Measurements from ENCODE around the gene CASD1.
A peak's percentile ranks its signal among the peaks of the same experiment; 100 is the strongest.

CASD1 gene

DNA sequence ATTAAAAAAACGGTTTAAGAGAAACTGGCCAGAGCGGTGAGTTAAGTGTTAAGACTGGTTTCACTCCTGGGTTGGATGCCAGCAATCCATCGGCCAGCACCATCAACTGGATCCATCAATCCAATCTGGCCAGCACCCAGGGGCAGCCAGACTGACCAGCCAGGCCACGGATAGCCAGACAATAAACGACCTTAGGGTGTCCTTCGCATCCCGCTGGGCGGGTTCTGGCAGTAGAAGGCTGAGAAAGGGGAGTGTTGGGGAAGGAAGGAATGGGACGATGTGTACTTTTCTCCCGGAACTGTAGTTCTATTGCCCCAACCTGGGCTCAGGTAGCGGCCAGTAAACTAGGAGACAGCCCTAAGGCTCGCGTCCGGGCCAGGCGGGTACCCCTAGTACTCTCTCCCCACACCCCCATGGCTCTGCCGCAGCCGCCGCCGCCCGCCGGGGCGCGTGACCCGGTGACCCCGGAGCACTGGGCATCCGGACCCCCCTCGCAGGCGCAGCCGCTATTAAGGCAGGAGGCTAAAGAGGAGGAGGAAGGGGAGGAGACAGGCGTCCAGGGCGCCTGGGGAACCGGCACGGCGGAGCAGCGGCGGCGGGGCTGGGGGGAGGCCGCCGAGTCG lies at the start of gene CASD1:
Gene CASD1 (plus strand): TSS at position 546 of the 623 bp plus-strand sequence. CDS start 276 bp downstream, outside the sequence.
- peak; percentile 27 to 46 (median 31) for DNase-seq (ENCODE audit: low read depth in 3 of 3, low spot score in 1 of 3)

DNA sequence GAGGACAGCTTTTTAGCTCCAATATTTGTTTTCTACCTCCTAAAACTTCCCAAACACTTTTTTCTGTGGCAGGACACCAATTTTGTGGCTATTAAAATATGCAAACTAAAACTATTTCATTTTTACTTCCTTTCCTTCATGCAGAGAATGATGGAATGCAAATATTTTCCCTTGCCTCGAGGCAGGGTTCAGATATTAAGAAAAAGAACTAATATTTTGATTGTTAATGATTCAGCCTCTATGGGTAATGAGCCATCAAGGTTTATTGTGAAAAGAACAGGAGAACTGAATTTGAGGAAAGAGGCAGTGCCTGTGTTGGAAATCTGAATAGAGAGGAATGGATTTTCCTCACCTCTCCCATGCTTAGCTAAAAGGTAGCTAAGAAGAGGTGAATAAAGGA lies 43.1 kb upstream of the CASD1 start:
- no peak for DNase-seq (ENCODE audit: low read depth in 3 of 3, low spot score in 1 of 3)

DNA sequence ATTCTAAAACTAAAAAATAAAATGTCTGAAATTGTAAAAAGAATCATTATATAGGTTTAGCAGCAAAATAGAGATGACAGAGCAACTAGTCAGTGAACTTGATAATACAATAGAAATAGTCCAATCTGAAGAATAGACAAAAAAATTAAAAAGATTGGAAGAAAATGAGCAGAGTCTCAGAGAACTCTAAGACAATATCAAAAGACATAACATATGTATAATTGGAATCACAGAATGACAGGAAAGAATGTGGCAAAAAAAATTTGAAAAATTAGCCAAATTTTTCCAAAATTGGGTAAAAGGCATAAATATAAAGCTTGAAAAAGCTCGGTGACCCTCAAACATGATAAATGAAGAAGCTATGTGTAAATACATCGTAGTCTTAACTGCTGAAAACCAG lies 38.0 kb upstream of the CASD1 start:
- no peak for DNase-seq (ENCODE audit: low read depth in 3 of 3, low spot score in 1 of 3)

DNA sequence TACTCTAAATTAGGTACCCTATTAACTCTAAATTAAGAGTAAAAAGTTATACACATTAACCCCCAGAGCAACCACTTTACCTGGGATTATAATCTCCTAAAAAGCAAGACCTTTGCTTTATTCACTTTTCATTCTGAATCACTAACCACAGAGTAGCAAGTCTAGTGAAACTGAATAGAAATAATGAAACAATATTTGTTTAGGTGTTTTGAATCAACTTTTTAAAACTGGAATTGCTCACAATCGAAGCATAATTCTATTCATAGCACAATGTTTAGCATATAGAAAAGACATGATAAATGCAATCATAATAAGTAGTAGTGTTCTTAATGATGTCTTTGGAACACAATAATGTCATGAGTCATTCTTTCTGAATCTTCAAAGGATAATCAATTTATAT lies 37.0 kb upstream of the CASD1 start:
- DNase-seq (ENCODE audit: low read depth in 3 of 3, low spot score in 1 of 3) = no peak

DNA sequence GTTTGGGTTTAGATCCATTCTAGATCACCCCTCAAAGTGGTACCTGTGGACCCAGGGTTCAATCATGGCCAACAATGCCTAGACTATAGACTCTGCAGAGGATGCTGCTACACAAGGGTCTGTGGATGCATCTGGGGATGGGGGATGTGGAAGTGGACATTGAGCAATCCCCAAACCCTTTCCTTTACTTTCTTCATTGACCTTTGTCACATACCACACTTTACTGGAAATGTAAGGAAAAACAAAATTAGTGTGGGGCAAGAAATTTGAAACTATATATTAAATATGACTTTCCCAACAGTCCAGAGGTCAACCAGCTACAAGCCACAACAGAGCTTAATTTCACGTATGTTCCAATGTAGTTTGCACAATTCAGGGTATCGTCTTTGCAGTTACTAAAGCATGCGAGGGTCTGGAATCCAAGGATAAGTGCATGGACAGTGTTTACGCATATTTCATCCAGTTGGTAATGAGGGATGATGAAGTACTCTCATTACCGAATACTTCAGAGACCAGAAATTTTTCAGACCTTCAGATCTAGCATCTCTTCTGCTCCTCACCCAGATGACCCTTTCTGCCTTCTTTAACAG lies 33.3 kb upstream of the CASD1 start:
- no peak for DNase-seq (ENCODE audit: low read depth in 3 of 3, low spot score in 1 of 3)

DNA sequence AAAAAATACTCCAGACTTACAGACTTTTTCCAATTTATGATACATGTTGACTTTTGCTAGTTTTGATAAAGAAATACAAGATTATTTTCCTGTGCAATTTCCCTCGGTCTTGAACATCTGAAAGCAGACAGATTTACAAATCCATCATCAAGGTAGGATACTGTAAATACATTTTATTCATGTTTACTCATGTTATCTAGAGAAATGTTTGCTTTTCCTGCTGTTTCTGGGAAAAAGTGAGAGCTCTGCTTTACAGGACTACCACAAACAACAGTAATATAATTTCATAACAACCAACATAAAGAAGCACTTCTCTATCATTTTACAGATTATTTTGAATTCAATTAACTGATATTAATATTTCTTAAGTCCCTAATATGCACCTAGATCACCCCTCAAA lies 31.7 kb upstream of the CASD1 start:
- DNase-seq (ENCODE audit: low read depth in 3 of 3, low spot score in 1 of 3) = no peak

DNA sequence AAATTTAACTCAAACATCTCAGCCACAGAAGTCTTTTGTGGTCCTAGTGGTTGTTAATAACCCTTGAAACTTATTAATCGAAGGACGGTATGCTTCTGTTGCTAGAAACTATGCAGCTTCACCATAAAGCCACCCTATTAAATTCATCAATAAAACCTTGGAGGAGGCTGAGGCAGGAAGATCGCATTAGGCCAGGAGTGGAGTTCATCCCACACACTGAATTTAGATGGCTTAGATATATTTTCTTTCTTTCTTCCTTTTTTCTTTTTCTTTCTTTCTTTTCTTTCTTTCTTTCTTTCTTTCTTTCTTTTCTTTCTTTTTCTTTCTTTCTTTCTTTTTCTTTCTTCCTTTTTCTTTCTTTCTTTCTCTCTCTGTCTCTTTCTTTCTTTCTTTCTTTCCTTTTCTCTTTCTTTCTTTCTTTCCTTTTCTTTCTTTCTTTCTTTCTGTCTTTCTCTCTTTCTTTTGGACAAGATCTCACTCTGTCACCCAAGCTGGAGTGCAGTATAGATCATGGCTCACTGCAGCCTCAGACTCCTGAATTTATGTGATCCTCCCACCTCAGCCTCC lies 30.9 kb upstream of the CASD1 start:
- no peak for DNase-seq (ENCODE audit: low read depth in 3 of 3, low spot score in 1 of 3)

DNA sequence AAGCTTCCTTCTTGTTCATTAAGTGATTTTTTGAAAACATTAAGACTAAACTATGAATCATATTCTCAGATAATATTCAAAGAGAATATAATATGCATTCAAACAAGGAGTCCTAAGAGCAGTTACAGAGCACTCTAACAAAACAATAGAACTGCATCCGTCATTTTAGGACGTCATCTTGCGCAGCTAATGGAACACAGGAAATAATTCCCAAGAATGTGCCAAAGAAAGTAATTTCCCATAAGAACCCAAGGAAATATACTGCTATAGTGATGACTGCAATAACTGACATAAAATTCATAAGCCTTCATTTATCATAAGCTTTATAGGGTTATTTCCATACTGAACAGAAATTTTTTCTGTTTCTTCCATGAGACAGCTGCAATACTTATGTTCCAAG lies 28.3 kb upstream of the CASD1 start:
- no peak for DNase-seq (ENCODE audit: low read depth in 3 of 3, low spot score in 1 of 3)

DNA sequence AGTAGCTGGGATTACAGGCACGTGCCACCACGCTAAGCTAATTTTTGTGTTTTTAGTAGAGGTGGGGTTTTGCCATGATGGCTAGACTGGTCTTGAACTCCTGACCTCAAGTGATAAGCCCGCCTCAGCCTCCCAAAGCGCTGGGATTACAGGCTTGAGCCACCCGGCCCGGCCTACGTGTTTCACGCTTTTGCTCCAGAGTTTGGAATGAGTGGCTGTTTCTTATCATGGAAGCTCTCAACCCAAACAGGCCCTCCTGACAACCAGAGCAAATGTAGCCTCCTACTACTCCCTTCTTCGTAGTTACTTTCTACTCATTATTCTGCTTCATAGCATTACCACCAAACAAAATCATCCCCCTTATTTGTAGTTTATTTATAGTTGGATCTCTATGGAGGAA lies 26.8 kb upstream of the CASD1 start:
- no peak for DNase-seq (ENCODE audit: low read depth in 3 of 3, low spot score in 1 of 3)

DNA sequence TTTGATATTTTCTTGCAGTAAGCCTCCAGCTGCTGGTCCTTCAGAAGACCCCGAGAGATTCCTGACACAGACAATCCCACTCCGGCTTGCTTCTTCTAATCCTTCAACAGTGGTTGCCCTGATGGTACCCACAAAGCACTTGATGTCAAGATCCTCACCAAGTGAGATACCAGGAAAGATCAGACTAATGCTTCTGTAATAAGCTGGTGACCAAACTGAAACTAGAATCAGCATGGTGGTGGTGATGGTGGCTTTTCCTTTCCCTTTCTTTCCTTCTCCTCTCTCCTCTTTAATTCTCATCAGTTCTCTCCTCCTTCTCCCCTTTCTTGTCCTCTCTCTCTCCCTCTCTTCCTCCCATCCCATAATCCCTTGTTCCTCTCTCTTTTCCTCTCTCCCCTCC lies 25.8 kb upstream of the CASD1 start:
- no peak for DNase-seq (ENCODE audit: low read depth in 3 of 3, low spot score in 1 of 3)

DNA sequence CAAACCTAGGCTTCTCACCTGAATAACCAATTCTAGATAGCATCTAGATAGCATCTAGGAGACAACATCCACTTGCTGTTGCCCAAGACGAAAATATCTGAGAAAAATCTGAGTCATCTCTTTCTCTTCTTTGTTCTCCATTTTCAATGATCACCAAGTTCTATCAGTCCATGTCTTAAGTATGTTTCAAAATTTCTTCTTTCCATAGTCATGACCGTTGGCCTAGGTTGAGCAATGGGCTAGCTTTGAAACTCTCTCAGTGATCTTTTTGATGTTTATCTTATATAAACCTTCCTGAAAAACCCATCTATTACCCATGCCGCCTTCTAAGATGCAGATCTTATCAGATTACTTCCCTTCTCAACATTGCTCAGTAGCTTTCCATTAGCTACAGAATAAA lies 23.4 kb upstream of the CASD1 start:
- DNase-seq (ENCODE audit: low read depth in 3 of 3, low spot score in 1 of 3) = no peak

DNA sequence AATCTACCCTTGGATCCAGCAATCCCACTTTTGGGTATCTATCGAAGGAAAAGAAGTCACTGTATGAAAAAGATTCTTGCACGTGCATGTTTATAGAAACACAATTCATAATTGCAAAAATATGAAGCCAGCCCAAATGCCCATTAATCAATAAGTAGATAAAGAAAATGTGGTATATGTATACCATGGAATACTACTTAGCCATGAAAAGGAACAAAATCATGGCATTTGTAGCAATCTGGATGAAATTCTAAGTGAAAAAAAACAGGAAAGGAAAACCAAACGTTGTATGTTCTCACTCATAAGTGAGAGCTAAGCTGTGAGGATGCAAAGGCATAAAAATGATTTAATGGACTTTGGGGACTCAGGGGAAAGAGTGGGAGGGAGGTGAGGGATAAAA lies 18.2 kb upstream of the CASD1 start:
- no peak for DNase-seq (ENCODE audit: low read depth in 3 of 3, low spot score in 1 of 3)

DNA sequence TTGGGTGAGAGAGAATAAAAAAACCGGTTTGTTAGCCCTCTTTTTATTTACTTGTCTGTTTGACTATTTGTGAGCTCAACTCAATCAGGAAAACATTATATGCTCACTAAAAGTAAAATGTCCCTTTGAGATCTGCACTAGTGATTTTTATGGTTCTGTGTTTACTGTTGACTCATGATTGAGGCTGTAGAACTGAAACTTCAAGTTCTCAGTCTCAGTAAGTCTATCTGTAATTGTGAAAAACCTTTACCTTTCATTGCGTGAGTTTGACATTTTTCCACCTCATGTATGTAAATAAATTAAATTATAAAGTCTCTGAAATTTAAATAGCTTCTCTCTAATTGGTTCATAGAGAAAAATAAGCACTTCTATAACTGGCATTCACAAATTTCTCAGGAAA lies 17.0 kb upstream of the CASD1 start:
- no peak for DNase-seq (ENCODE audit: low read depth in 3 of 3, low spot score in 1 of 3)

DNA sequence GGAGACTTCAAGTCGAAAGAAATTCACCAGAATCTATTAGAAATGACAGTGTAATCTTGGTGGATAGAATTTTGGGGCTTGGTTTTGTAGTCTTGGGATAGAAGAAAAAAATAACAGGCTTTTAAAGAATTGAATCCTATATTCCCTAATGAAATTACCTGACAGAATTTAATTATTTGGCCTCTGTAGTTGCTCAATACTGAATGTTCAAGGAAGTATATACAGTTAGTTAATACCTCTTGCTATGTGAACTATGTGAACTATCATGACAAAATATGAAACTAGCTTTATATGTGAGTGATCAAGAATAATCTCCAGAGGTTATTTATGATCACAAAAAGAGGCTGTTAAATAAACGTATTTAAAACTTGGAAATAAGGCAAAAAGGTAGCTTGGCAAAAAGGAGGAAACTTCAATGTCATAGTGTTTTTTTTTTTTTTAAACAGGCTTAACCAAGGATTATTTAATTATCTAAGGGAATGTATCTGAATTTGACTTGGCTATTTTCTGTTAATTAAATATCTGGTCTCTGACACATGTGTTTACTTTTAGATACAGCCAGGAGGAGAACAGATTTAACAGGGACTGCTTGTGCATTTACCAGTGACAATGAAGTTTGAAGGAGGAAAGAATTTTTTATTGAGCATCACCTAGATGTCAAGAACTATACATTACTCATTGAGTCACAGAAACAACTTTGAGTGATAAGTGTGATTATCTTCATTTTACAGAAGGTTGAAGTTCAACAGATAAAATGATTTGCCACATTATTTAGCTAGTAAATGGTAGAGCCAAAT lies 11.5 kb upstream of the CASD1 start:
- DNase-seq (ENCODE audit: low read depth in 3 of 3, low spot score in 1 of 3) = no peak

DNA sequence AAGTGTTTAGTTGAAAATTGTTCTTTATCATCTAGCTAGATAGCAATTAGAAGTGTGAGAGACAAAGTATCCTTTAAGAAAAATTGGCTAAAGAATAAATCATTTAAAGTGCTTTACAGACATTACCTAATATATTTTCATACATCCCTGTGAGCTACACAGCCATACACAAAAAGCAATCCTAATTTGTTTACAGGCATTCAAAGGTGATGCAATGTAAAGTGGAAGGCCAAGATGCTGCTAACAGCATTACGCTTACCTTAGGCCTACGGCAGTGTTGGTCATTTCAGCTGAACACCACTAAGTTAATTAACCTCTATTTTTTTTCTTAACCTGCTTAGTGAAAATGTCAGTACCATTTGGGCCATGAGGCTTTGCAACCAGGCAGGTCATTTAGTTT lies 10.7 kb upstream of the CASD1 start:
- DNase-seq (ENCODE audit: low read depth in 3 of 3, low spot score in 1 of 3) = no peak

DNA sequence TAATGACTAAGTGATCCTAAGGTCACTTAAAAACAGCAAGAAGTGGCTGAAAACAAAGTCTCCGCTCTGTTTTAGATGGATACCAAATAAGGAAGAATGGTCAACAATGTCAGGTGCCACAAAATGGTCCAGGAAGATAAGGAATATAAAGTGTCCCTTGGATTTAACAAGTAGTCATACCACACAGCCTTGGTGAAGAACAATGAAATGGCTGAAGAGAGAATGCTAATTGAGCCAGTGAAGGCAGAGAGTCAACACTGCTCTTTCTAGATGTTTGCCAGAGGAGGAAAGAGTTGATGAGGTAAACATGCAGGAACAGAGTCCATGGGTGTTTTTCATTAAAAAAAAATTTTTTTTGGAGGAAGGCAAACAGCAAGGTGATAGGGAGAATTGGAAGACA lies 2.1 kb upstream of the CASD1 start:
- no peak for DNase-seq (ENCODE audit: low read depth in 3 of 3, low spot score in 1 of 3)

DNA sequence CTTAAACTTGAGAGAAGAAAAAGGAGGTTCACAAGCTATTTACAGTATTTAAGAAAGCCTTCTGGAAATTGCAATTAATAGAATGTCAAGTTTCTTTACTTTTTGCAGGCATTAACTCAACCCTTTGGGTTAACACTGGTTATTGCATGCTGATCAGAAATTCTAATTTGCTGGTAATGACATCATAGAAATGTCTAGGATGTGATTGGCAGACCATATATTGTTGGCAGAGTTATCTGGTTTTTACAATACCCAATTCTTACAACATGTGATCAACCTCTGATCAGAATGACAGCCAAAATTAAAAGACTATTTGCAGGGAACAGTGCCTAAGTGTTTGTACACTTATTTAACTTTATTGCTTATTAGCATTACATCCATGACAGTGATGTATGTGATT lies 1.6 kb upstream of the CASD1 start:
- DNase-seq (ENCODE audit: low read depth in 3 of 3, low spot score in 1 of 3) = no peak

DNA sequence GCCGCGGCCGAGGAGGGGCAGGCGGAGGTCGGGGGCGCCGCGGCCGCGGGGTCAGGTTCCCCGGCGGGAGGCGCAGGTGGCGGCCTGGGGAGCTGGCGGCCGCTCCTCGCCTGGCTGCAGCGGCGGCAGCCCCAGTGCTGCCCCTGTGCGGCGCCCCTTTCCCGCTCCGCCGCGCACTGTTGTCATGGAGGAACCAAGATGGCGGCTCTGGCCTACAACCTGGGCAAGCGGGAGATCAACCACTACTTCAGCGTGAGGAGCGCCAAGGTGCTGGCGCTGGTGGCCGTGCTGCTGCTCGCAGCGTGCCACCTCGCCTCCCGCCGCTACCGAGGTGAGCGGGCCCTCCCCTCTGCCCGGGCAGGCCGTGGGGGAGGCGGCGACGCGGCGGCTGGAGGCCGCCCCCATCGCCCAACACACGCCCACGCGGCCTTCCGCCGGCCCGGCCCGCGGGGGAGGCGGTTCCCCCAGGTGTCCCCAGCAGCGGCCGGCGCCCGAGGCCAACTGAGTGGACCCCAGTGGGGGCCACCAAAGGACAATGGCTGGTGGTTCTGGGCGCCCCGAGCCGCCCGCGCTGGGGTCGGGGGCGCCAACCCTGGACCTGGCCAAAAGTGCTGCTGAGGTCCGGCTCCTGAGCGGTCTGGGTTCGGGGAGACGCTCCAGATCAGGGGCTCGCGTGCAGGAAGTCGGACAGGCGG lies 425 bp downstream of the CASD1 start:
- DNase-seq (ENCODE audit: low read depth in 3 of 3, low spot score in 1 of 3) = peak; percentile 5 to 49 (median 15)

DNA sequence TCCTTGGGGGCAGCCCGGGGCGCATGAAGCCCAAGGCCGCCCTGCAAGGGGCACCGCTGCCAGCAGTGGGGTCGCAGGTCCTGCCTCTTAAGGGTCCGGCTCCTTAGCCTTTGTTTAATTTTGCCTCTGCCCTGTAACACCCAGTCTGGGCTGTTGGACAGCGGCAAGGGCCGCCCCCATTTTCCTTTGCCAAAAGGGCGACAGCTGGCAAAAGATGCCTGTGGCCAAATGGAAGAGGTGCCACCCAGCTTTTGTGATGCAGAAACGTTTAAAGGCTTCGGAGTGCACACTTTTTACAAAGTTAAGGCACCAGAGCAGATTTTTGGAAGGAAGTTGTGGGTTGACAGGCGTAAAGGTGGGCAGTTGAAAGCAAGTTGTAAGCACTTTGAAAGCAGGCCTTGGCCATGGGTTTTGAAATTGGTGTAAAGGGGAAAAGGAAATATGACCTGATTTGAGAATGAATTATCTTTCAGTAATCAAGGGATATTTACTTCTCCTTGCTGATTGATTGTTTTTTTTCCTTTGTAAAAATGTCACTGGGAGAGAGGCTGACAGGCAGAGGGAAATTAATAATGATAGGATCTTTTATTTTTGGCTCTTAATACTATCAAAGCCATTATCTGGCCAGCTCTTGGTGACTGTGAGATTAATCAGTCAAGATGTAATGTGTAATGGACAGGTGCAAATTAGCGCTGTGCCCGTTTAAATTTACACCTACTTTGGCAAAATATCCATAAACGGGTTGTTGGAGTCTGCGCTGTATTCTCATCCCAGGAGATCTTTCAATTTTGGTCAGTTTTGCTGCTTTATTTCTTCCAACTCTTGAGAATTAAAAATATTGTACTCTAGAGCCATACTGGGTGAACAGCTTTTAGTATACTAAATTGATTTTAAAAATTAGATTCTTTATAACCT lies 1.2 kb downstream of the CASD1 start:
- peak in 1 of 3 donors; percentile 13 for DNase-seq (ENCODE audit: low read depth in 3 of 3, low spot score in 1 of 3)

DNA sequence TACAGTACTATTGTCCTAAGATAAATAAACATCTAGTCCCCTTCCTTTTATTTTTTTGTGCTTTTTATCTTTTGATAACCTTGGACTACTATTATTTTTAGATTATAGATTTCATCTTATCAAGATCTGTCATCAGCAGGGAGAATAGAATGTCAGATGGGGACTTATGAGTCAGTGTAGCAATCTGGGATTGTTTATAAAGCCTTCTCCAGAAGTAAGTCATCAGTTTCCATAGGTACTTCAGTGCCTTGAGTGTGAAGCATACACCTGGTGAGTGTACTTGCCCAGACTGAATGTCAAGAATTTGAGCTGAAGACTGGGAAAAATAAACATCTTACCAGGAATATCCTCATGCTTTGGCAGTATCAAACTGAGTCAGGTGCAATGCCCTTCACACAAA lies 2.1 kb downstream of the CASD1 start:
- no peak for DNase-seq (ENCODE audit: low read depth in 3 of 3, low spot score in 1 of 3)
